Activated naive CD4-positive, alpha-beta T cell treated with anti-CD3 and anti-CD28 coated beads, Interleukin-2, amount 10 ng/mL, durations not matched to agents 5 hours and 36 hours (primary cell): ENCODE results near the gene CRIP2. TPM values are rescaled to one million over a fixed set of nuclear protein-coding genes. Genes with fewer than 3 reads are reported as not detected.

ENCODE experiments used
- total RNA-seq, 2 experiments: library from RNA; stranded (reverse); gene quantifications; one replicate each; pipeline ENCODE4 v1.2.3, GENCODE V29; 2021

CRIP2 gene
- not detected for total RNA-seq

GRCh38 chr14:105474483-105475268 is at the start of gene CRIP2:
CRIP2 (plus strand) TSS chr14:105474821; CDS start chr14:105474863, 42 bp downstream.

GRCh38 chr14:105486163-105486973 is 11.7 kb downstream of the CRIP2 start, which contains the start of gene CRIP1:
CRIP1 (plus strand) TSS chr14:105486886; CDS start chr14:105487260, 374 bp downstream.

GRCh38 chr14:105490572-105491365 is 16.1 kb downstream of the CRIP2 start, which contains the start of gene TEDC1:
TEDC1 (plus strand) TSS chr14:105491246; CDS start chr14:105491376, 130 bp downstream.

GRCh38 chr14:105525861-105526775 is 51.5 kb downstream of the CRIP2 start, which contains the start of gene TMEM121:
TMEM121 (plus strand) TSS chr14:105526583; CDS start chr14:105528835, 2,252 bp downstream.

Other genes starting within 250 kb of the CRIP2 start
- gene BTBD6, start 226.3 kb upstream of the CRIP2 start, total RNA-seq, result 10 to 100 TPM; 43.6 to 44.5 TPM
- gene BRF1, start 173.8 kb upstream of the CRIP2 start, total RNA-seq, result 10 to 100 TPM; 40.5 to 42.2 TPM
- 10 to 100 TPM; 44.1 to 47.4 TPM for gene PACS2, start 160.1 kb upstream of the CRIP2 start, total RNA-seq
- gene TEX22, start 76.3 kb upstream of the CRIP2 start, total RNA-seq, result 1 to 10 TPM; 2.3 to 5.8 TPM
- gene MTA1, start 55.0 kb upstream of the CRIP2 start, total RNA-seq, result 100 to 1,000 TPM; 114 to 115 TPM
- gene CRIP1, start 12.1 kb downstream of the CRIP2 start, total RNA-seq, result 100 to 1,000 TPM; 486 to 508 TPM
- 10 to 100 TPM; 34.0 to 34.2 TPM for gene TEDC1, start 16.4 kb downstream of the CRIP2 start, total RNA-seq
- gene TMEM121, start 51.8 kb downstream of the CRIP2 start, total RNA-seq, result 1 to 10 TPM; 6.2 to 7.0 TPM